SK-N-SH treated with all-trans-retinoic acid at 6 μM for 48 hours (cell line): ENCODE data around the gene CACNA1I.

Source experiments
- ESRRG ChIP-seq: fragments of 250-450 bp; sonication (Bioruptor Pico); IDR thresholded peaks from 2 replicates; pipeline ENCODE4 v1.6.1; 2021; ENCODE audit warnings: mild to moderate bottlenecking
- GLIS3 ChIP-seq: fragments of 250-450 bp; sonication (Bioruptor Pico); IDR thresholded peaks from 2 replicates; pipeline ENCODE4 v1.5.0; 2020; ENCODE audit warnings: mild to moderate bottlenecking, moderate library complexity
- ISL1 ChIP-seq: fragments of 250-450 bp; sonication (Bioruptor Pico); IDR thresholded peaks from 2 replicates; pipeline ENCODE4 v2.1.2; 2022; ENCODE audit warnings: mild to moderate bottlenecking, moderate library complexity
- TCF4 ChIP-seq: fragments of 250-450 bp; sonication (Bioruptor Pico); IDR thresholded peaks from 2 replicates; pipeline ENCODE4 v1.8.0; 2021; ENCODE audit warnings: mild to moderate bottlenecking, moderate library complexity, borderline replicate concordance
- ZC3H10 ChIP-seq: fragments of 250-450 bp; sonication (Bioruptor Pico); IDR thresholded peaks from 2 replicates; pipeline ENCODE4 v1.5.1; 2021; ENCODE audit warnings: mild to moderate bottlenecking, moderate library complexity
- ZFP3 ChIP-seq: fragments of 250-450 bp; sonication (Bioruptor Pico); IDR thresholded peaks from 2 replicates; pipeline ENCODE4 v1.5.0; 2020; ENCODE audit warnings: mild to moderate bottlenecking, moderate library complexity
- ZFP30 ChIP-seq: fragments of 450-650 bp; formaldehyde crosslinking; IDR thresholded peaks from 2 replicates; pipeline ENCODE4 v1.5.0; 2022; ENCODE audit warnings: mild to moderate bottlenecking, moderate library complexity
- TF ChIP-seq, protein P1 (sequence below): fragments of 250-450 bp; sonication (Bioruptor Pico); IDR thresholded peaks from 2 replicates; pipeline ENCODE4 v1.8.0; 2020; ENCODE audit warnings: mild to moderate bottlenecking, moderate library complexity, borderline replicate concordance
- TF ChIP-seq, protein P2 (sequence below): fragments of 250-450 bp; sonication (Bioruptor Pico); IDR thresholded peaks from 2 replicates; pipeline ENCODE4 v1.5.1; 2021; ENCODE audit warnings: mild to moderate bottlenecking, moderate library complexity

DNA sequence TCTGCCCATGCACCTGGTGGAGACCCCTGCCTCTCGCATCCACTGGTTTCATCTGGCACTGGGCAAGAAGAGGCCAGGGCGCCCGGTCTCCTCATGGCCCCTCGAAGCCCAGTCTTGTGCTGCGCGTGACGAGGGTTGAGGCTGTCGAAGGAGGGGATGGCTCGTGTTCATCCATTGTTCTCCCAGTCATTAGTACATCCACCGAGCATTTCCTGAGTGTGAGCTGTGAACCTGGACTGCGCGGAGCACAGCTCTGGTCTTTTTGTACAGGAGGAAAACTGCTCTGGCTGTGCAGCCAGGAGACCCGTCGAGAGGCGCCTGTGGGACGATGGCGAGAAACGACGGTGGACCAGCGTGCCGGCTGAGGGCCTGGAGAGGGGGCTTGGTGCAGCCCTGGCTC lies 6.8 kb downstream of the CACNA1I start:
- TF ChIP-seq ESRRG (CRISPR knock-in tag) = no peak
- no peak for TF ChIP-seq GLIS3 (CRISPR knock-in tag)
- TF ChIP-seq, protein P1, sequence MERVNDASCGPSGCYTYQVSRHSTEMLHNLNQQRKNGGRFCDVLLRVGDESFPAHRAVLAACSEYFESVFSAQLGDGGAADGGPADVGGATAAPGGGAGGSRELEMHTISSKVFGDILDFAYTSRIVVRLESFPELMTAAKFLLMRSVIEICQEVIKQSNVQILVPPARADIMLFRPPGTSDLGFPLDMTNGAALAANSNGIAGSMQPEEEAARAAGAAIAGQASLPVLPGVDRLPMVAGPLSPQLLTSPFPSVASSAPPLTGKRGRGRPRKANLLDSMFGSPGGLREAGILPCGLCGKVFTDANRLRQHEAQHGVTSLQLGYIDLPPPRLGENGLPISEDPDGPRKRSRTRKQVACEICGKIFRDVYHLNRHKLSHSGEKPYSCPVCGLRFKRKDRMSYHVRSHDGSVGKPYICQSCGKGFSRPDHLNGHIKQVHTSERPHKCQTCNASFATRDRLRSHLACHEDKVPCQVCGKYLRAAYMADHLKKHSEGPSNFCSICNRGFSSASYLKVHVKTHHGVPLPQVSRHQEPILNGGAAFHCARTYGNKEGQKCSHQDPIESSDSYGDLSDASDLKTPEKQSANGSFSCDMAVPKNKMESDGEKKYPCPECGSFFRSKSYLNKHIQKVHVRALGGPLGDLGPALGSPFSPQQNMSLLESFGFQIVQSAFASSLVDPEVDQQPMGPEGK (CRISPR knock-in tag) = no peak
- TF ChIP-seq ZFP30 = no peak
- no peak for TF ChIP-seq ZC3H10 (CRISPR knock-in tag)
- no peak for TF ChIP-seq TCF4
- TF ChIP-seq, protein P2, sequence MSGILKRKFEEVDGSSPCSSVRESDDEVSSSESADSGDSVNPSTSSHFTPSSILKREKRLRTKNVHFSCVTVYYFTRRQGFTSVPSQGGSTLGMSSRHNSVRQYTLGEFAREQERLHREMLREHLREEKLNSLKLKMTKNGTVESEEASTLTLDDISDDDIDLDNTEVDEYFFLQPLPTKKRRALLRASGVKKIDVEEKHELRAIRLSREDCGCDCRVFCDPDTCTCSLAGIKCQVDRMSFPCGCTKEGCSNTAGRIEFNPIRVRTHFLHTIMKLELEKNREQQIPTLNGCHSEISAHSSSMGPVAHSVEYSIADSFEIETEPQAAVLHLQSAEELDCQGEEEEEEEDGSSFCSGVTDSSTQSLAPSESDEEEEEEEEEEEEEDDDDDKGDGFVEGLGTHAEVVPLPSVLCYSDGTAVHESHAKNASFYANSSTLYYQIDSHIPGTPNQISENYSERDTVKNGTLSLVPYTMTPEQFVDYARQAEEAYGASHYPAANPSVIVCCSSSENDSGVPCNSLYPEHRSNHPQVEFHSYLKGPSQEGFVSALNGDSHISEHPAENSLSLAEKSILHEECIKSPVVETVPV (CRISPR knock-in tag) = no peak
- no peak for TF ChIP-seq ISL1
- TF ChIP-seq ZFP3 (CRISPR knock-in tag) = no peak
